NCI-H2227 (cell line): ENCODE data around the gene GREB1.

Experiments
- DNase-seq: peaks from one replicate; lab custom pipeline; 2025; ENCODE audit not compliant: unreplicated experiment; lab: John Stamatoyannopoulos, UW

The GREB1 gene

DNA sequence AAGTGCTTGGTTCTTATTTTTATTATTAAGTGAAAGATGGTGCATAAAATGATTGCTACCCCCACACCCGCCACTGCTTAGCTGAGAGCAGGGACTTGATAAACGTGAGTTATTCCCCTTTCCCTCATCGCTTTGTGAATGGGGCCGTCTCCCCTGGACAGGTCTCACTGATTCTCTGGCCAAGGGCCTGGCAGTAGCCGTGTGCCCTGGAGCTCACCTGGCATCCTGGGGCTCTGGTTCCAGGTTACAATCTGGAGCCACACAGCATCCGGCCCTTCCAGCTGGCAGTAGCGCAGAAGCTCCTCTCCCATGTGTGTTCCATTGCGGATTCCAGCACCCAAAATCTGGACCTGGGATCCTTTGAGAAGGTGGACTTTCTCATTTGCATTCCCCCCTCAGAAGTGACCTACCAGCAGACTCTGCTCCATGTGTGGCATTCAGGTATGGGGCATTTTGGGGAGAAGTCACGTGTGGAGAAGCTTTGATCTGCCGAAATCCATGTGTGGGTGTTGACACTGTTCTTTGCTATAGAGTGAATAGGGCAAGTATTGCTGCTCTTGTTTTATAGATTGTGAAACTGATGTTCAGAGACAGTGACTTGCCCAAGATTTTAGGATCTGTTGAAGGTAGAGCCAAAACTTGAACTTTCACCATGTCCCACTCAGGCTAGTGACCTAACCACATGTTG lies 63.8 kb downstream of the GREB1 start:
- no peak for DNase-seq

DNA sequence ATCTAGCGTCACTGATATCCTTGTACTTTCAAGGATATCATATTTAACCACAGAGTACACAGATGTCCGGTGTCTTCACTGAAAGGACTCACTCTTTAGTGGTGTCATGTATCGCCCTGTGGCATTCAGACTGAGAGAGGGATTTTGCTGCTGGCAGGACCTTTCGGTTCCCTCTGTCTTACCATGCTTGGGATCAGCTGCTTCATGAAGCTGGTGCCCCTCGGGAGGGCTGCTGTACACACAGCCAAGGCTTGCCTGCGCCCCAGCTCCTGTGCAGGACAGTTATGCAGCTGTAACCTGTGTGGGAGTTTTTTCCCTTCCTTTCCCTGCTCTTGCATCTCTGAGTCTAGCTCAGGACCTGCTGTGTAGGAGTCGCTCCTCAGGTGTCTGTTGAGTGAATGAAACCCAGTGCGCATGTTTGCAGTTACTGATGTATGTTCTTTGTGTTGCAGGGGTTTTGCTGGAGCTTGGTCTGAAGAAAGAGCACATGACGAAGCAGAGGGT lies 64.4 kb downstream of the GREB1 start:
- no peak for DNase-seq

DNA sequence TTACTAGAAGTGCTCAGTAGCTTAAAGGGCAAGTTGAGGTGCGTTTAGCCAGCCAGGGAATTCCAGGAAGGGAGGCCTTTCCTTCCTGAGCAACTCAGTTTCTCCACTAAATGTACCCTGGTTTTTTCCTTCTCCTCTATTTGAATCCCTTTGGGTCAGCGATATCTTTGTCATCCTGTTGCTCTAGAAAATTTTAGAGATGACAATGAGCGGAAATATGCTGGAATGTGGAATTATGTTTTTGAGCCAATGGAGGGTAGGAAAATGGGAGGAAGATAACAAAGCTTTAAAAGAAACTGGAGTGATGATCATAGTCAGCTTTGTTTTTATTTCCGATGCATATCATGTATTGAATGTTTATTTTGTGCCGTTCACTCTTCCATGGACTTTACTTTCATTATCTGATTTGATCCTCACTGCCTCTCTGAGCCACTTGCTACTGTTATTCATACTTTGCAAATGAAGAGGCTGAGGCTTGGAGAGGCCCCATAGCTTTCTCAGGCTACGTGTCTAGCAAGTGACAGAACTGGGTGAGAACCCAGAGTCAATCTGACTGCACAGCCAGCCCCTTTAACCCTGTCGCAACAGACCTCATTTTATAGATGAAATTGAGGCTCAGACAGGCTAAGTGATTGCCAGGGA lies 68.8 kb downstream of the GREB1 start:
- DNase-seq = no peak

DNA sequence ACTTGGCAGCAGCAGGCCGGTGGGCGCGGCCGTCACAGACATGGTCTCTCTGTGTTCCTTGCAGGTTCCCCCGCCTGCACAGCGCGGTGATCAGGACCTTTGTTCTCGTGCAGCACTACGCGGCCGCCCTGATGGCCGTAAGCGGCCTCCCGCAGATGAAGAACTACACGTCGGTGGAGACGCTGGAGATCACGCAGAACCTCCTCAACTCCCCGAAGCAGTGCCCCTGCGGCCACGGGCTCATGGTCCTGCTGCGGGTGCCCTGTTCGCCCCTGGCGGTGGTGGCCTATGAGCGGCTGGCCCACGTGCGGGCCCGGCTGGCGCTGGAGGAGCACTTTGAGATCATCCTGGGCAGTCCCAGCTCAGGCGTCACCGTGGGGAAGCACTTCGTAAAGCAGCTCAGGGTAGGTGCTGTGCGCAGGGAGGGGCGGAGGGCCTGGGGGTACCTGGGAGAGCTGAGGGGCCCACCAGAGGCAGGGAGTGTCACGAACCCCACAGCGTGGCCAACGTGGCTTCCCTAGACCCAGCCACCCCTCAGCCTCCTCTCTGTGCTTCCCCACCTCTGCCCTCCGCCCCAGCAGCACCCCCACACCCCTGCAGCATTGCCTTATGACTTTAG lies 76.9 kb downstream of the GREB1 start:
- no peak for DNase-seq

DNA sequence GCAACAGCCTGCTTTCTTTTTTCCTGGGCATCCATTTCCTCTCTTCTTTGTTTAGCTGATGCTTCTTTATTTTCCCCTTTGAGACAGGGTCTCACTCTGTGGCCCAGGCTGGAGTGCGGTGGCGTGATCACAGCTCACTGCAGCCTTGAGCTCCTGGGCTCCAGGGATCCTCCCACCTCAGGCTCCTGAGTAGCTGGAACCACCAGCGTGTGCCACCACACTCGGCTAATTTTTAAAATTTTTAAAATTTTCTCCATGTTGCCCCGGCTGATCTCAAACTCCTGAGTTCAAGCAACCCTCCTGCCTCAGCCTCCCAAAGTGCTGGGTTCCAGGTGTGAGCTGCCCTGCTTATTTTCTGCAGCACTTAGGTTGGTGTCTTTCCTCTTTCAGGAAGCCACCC lies 77.4 kb downstream of the GREB1 start:
- no peak for DNase-seq

DNA sequence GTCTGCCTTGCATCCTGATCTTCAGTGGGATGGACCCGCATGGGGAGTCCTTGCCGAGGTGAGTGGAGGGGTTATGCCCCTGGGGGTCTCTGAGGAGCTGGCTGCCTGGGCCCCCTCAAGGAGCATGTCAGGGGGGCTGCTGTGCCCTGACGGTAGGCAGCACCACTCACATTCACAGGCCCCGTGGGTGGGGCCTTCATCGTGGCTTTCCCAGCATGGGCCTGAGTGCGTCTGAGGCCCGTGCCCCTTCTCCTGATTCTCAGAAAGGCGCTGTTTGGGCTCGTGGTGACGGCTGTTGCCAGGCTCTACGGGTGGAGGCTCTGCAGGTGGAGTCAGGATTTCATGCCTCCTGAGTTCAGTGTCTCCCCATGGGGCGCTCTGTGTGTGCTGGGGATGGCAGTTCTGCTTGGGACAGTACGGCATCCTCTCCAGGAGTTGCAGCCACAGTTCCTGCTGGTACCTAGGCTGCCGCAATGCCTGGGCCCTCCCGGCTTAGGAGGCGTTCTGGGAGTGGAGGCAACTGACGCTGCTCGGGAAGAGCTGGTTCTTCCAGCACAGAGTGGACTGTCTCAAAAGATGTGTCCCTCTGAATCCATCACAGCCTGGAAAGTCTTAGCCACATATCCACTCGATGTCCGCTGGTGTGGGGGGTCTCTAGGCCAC lies 78.8 kb downstream of the GREB1 start:
- DNase-seq = no peak

DNA sequence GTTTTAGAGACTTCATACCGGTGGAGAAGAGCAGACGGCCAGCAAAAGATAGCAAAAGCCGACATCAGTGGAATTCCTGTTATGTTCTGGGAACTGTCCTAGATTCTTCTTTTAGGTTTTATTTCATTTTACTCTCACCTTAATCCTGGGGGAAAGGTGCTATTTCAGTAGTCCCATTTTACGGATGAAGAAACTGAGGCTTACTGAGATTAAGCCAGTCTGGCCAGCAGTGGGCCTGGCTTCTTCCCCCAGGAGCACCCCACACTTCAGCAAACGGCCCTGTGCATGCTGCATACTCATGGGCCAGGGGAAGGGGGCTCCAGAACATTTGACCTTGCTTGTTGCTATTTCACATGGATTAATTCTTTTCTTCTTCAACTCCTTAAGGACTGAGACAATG lies 79.5 kb downstream of the GREB1 start:
- DNase-seq = no peak

DNA sequence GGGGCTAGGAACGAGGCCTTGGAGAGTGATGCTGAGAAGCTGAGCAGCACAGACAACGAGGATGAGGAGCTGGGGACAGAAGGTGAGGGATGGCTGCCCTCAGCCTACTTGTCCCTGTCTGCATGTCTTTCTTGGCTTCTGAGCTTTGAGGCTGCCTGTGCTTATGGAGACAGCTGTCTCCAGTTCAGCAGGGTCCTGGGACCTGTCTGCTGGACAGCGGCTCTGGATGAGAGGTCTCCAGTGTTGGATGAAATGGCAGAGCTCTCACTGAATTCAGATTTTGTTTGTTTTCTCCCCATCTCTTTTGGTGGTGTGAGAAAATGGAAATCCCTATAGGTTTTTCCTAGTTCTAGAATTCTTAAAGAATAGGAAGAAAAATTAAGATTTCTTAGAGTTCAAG lies 81.4 kb downstream of the GREB1 start:
- no peak for DNase-seq

DNA sequence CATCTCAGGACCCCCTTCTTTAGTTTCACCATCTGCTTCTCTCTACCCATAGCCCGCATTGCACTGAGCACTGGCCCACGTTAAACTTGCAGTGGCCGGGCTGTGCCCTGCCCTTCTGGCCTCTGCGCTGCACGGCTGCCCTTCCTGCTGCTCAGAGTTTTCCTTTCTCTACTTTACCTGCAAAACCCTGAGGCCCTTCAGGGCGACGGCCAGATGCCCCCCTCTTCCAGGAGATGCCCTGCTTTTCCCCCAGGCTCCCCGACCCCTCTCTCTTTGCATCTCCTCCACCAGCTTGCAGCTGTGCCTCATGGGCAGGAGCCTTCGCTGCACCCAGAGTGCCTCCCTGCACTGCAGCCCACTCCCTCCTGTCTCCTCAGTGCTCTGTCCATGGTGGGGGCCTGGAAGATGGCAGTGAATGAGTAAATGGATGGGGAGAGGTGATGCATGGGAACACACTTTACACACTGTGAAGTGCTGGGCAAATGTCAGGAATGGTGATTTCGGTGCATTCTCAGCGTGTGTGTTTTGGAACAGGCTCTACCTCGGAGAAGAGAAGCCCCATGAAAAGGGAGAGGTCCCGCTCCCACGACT lies 82.3 kb downstream of the GREB1 start:
- DNase-seq = no peak

DNA sequence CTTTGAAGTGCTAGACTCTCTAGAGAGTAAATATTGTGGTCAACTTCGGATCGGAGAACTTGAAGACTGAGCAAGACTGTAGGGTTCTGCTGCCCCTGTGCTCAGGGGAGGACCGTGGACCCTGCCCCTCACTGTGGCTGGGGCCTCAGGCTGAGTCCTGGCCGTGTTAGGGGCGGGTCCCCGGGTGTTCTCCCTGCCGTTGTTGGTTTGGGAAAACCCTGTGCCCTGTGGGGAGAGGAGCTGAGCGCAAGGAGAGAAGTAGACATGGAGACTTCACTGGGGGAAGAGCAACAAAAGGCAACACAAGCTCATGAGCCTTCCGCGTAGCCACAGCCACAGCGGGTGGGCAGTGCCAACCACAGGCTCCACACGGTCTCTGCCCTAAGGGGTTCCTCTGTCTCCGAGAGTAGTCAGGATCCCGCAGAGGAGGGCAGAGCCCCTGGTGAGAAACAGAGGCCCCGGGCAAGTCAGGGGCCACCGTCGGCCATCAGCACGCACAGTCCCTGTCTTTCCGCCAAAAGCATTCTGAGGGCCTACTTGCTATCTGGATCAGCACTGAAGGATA lies 83.1 kb downstream of the GREB1 start:
- no peak for DNase-seq

DNA sequence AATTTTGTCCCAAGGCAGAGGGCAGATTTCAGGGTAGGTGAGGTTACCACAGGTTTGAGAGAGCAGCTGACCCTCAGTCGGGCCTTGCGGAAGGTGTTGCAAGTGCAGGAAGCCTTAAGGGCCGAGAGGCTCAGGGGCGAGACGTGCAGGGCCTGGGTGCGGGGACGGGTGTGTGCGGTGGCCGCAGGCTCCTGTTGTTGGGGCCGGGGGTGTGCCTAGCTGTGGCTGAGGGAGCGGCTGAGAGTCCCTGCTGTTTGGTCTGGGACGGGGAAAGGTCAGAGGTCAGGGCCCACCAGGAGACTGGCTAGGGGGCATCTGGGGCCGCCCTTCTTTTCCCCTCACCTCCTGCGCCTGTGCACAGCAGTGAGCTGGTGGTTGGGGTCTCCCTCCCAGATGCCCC lies 83.7 kb downstream of the GREB1 start:
- no peak for DNase-seq

DNA sequence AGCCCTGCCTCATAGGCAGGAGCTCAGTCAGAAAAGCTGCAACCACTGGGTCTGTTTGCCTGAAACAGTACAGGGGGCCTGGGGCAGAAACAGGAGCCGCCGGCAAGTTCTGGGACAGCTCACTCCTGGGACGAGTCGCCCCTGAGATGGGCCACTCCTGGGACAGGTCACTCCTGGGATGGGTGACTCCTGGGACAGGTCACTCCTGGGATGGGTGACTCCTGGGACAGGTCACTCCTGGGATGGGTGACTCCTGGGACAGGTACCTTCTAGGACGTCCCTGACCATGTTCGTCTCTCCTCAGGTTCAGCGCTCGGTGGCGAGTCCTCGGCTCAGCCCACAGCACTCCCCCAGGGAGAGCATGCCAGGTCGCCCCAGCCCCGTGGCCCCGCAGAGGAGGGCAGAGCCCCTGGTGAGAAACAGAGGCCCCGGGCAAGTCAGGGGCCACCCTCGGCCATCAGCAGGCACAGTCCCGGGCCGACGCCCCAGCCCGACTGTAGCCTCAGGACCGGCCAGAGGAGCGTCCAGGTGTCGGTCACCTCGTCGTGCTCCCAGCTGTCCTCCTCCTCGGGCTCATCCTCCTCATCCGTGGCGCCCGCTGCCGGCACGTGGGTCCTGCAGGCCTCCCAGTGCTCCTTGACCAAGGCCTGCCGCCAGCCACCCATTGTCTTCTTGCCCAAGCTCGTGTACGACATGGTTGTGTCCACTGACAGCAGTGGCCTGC lies 84.3 kb downstream of the GREB1 start:
- no peak for DNase-seq

DNA sequence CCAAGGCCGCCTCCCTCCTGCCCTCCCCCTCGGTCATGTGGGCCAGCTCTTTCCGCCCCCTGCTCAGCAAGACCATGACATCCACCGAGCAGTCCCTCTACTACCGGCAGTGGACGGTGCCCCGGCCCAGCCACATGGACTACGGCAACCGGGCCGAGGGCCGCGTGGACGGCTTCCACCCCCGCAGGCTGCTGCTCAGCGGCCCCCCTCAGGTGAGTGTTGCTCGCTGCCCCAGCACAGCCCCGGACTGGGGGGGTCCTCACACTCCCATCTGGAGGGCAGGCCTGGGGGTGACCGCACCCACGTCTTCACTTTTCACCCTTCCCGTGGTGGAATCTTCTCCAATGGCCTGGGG lies 84.8 kb downstream of the GREB1 start:
- no peak for DNase-seq

DNA sequence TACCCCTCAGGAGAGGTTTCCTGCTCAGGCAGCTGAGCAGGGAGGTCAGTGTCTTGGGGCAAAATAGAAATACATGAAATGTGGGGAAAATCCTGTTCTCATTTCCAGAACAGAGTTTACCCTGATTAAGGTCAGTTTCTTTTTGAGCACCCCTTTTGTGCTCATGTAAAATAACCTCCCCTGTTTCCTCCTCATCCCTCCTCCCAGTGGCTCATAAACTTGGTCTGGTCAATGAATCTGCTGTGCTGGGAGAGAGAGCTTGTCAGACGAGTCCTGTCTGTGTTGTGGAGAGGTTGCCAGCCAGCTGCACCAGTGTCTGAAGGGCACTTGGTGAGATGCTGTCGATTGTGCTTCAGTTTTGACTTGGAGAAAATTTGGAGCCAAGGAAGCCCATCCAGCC lies 87.6 kb downstream of the GREB1 start:
- DNase-seq = no peak

DNA sequence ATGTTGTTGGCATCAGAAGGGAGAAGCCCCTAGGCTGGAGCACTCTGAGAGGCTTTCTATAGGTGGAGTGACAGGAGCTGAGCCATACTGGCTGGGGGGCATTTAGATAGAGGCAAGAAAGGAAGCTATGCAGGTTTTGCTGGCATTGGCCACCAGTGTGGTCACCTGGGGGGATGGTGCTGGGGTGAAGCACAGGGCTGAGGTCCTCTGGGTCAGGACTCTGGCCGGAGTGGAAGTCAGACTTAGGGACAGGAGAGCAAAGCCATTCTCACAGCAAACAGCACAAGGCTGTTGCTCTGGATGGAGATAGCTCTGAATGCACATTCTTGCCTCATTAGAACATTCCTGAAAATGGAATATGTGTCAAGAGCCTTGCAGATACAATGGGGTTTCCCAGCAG lies 88.8 kb downstream of the GREB1 start:
- no peak for DNase-seq

DNA sequence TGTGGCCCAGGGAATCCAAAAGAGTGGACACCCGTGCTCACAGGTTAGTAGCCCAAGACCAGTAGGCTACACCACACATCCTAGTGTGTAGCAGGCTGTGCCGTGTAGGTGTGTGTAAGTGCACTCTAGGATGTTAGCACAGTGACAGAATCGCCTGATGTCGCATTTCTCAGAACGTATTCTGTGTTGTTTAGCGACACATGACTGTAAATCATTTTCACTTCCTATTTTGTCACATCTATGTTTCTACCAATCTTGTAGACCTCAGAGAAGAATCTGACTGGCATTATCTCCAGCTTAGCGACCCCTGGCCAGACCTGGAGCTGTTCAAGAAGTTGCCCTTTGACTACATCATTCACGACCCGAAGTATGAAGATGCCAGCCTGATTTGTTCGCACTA lies 91.0 kb downstream of the GREB1 start:
- no peak for DNase-seq

DNA sequence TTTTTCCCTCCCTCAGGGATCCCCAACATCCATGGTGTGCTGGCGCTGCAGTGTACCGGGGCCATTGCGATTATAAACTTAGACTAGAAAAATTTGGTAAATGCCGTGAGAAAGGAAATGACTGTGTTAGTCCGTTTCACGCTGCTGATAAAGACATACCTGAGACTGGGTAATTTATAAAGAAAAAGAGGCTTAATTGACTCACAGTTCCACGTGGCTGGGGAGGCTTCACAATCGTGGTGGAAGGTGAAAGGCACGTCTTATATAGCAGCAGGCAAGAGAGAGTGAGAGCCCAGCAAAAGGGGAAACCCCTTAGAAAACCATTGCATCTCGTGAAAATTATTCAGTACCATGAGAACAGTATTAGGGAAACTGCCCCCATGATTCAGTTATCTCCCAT lies 91.8 kb downstream of the GREB1 start:
- no peak for DNase-seq

DNA sequence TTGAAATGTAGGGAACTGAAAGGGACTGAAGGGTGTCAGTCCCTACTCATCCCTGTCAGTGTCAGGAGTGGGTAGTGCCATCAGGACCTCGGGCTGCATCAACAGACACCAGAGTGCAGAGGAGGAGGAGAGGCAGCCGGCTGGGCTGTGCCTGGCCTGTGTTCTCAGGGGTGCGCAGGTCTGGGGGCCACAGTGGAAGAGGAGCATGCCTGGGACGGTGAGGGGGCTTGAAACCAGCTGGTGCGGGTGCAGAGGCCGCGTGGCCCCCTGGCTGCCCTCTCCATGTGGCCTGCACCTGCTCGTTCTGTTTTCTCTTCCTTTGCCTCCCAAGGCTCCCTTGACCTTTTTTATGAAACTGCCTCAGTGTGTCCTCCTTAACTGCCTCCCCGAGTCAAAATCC lies 94.8 kb downstream of the GREB1 start:
- no peak for DNase-seq

DNA sequence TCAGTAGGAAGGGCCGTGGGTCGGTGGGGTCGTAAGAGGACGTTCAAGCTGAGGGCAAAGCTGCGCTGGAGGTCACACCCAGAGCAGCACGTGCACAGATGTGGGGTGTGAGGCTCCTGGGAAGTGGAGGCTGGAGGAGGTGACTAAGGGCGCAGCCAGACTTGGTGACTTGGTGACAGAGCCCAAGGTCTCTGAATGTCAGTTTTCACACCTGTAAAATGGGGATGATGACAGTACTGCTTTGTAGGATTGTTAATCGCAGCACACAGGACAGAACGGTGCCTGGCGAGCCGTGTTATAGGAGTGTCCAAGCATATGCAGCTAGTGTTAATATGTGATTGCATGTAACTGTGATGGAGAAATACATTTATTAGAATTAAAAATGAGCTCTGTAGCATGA lies 95.4 kb downstream of the GREB1 start:
- DNase-seq = no peak

DNA sequence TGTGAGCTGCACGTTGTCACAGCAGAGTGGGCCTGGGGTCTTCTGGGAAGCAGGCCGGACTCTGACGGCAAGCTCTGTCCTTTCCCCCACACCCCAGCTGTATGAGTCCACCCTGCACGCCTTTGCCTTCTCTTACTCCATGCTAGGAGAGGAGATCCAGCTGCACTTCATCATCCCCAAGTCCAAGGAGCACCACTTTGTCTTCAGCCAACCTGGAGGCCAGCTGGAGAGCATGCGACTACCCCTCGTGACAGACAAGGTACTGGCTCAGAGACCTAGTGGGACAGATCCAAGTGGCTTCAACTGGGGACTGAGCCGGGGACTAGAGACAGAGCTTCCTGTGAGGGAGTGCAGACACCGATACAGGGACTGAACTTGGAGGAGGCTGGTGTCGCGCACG lies 96.0 kb downstream of the GREB1 start:
- no peak for DNase-seq

DNA sequence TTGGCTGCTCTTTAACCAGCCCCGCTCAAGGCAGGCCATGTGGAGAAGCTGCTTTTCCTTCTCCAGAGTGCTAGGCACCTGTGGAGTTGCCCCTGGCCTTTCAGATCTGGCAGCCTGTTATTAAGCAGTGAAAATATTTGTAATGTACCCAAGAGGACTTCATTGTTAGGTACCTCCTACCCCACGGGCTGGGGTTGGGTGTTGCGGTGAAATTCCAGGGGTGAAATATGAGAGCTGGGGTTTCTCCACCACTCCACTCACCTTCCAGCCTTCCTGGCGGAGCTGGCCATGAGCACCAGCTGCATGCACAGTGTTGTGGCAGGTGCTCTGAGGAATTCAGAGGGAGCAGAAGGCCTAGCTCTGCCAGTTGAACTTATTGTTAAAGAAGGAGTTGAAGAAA lies 97.0 kb downstream of the GREB1 start:
- no peak for DNase-seq
